HCT116 (cell line): ENCODE data around the gene SLC2A5. TPM values are rescaled to one million over a fixed set of nuclear protein-coding genes. Genes with fewer than 3 reads are reported as not detected.

Experiments
- ATAC-seq: fragments of 200-7000 bp; cut with Tn5 transposase; 2 replicates; pipeline ENCODE4 v1.9.1; 2020; ENCODE audit warnings: mild to moderate bottlenecking, moderate library complexity
- BruUV-seq: library from RNA; stranded (reverse); fragments of 400-500 nt; replicated peaks from 2 replicates; lab custom pipeline; 2021; lab: Mats Ljungman, UMichigan
- CTCF ChIA-PET: fragments of 300-600 bp; sonication (Branson Sonifier 250); formaldehyde crosslinking; loops from one replicate; lab custom pipeline; 2021; ENCODE audit warnings: antibody characterized with exemption; lab: Charles Lee
- POLR2A ChIA-PET: fragments of 300-600, 350-600 bp; sonication (Branson Sonifier 250); formaldehyde crosslinking; loops from one replicate; lab custom pipeline; 2021; ENCODE audit warnings: antibody characterized with exemption; lab: Charles Lee
- RAD21 ChIA-PET, 2 experiments: fragments of 300-600 bp; sonication (Branson Sonifier 250); formaldehyde crosslinking; loops; one replicate each; lab custom pipeline; 2023; ENCODE audit warnings: low total read pairs in 2 of 2; ENCODE audit not compliant: uncharacterized antibody in 2 of 2, unreplicated experiment in 2 of 2, low non-redundant PET in 1 of 2; lab: Charles Lee
- DNase-seq: peaks from one replicate; pipeline ENCODE4 v3.0.0-alpha.2; 2010; ENCODE audit warnings: low read depth, low spot score
- H2AFZ ChIP-seq: fragments of 200-600 bp; shearing (Covaris generic), sonication (generic); 2 replicates; pipeline ENCODE4 v1.6.1; 2017; ENCODE audit warnings: low read depth, mixed run types, mixed read lengths, antibody characterized with exemption, low read length; ENCODE audit not compliant: poor library complexity, severe bottlenecking
- H3K27ac ChIP-seq: 2 replicates; pipeline ENCODE4 v1.5.1; 2012; ENCODE audit warnings: low read depth, low read length
- H3K27me3 ChIP-seq: fragments of 200-600 bp; sonication (generic); 2 replicates; pipeline ENCODE4 v1.6.1; 2016; ENCODE audit warnings: mixed run types, low read length, mixed read lengths; ENCODE audit not compliant: insufficient read depth
- H3K36me3 ChIP-seq, 2 experiments: fragments of 200-500 bp in 1 of 2; fragments of 200-600 bp in 1 of 2; sonication (Bioruptor generic) in 1 of 2; sonication (generic) in 1 of 2; 2 replicates each; pipeline versions ENCODE4 v1.5.1 to v1.6.1; 2014 to 2016; ENCODE audit warnings: low read length in 2 of 2, inconsistent platforms in 1 of 2, mixed read lengths in 1 of 2, mixed run types in 1 of 2; ENCODE audit not compliant: insufficient read depth in 2 of 2, control insufficient read depth in 1 of 2
- H3K4me1 ChIP-seq, 2 experiments: fragments of 200-600 bp in 1 of 2; sonication (generic) in 1 of 2; 2 replicates each; pipeline versions ENCODE4 v1.5.1 to v1.6.1; 2012 to 2017; ENCODE audit warnings: low read length in 2 of 2, inconsistent platforms in 1 of 2, mild to moderate bottlenecking in 1 of 2, mixed read lengths in 1 of 2, mixed run types in 1 of 2, moderate library complexity in 1 of 2; ENCODE audit not compliant: insufficient read depth in 2 of 2, control insufficient read depth in 1 of 2
- H3K4me2 ChIP-seq: fragments of 200-600 bp; sonication (generic); 2 replicates; pipeline ENCODE4 v1.6.1; 2017; ENCODE audit warnings: mixed run types, low read length, mixed read lengths
- H3K4me3 ChIP-seq, 2 experiments: fragments of 200-600 bp in 1 of 2; sonication (generic) in 1 of 2; replicated peaks in 1 of 2; 2 replicates each; pipeline ENCODE4 v1.5.1; 2011 to 2016; ENCODE audit warnings: low read length in 2 of 2, control low read depth in 1 of 2, low read depth in 1 of 2, mild to moderate bottlenecking in 1 of 2, mixed read lengths in 1 of 2, mixed run types in 1 of 2
- H3K79me2 ChIP-seq: fragments of 200-600 bp; sonication (generic); 2 replicates; pipeline ENCODE4 v1.6.1; 2017; ENCODE audit warnings: mild to moderate bottlenecking, mixed run types, low read length, moderate library complexity, mixed read lengths; ENCODE audit not compliant: insufficient read depth
- H3K9ac ChIP-seq: fragments of 200-600 bp; sonication (generic); 2 replicates; pipeline ENCODE4 v1.6.1; 2016; ENCODE audit warnings: low read length, mixed read lengths
- H3K9me2 ChIP-seq: fragments of 200-600 bp; sonication (generic), shearing (Covaris generic); 2 replicates; pipeline ENCODE4 v1.6.1; 2017; ENCODE audit warnings: mixed run types, mild to moderate bottlenecking, moderate library complexity; ENCODE audit not compliant: insufficient read depth
- H3K9me3 ChIP-seq, 2 experiments: fragments of 200-500 bp in 1 of 2; fragments of 200-600 bp in 1 of 2; sonication (Bioruptor generic) in 1 of 2; sonication (generic) in 1 of 2; 2 replicates each; pipeline ENCODE4 v1.6.1; 2014 to 2017; ENCODE audit warnings: low read length in 2 of 2, mixed read lengths in 2 of 2, inconsistent platforms in 1 of 2, low read depth in 1 of 2, mild to moderate bottlenecking in 1 of 2, mixed run types in 1 of 2, moderate library complexity in 1 of 2; ENCODE audit not compliant: control insufficient read depth in 1 of 2, insufficient read depth in 1 of 2
- H4K20me1 ChIP-seq: fragments of 200-600 bp; sonication (generic), shearing (Covaris generic); 2 replicates; pipeline ENCODE4 v1.6.1; 2017; ENCODE audit warnings: mixed run types, mild to moderate bottlenecking, moderate library complexity; ENCODE audit not compliant: insufficient read depth
- CBX3 ChIP-seq: IDR thresholded peaks from 2 replicates; pipeline ENCODE4 v1.6.1; 2012; ENCODE audit warnings: low read depth
- CTCF ChIP-seq, 3 experiments: fragments of 200-600 bp in 1 of 3; sonication (generic) in 1 of 3; IDR thresholded peaks in 2 of 3; conservative IDR thresholded peaks in 1 of 3; 2 replicates each; pipeline ENCODE4 v1.5.1; 2012 to 2017; ENCODE audit warnings: low read depth in 2 of 3, low read length in 2 of 3, antibody characterized with exemption in 1 of 3, borderline replicate concordance in 1 of 3, control low read depth in 1 of 3, mild to moderate bottlenecking in 1 of 3, mixed read lengths in 1 of 3, mixed run types in 1 of 3, moderate library complexity in 1 of 3; ENCODE audit not compliant: insufficient read depth in 1 of 3
- EZH2phosphoT487 ChIP-seq: fragments of 200-600 bp; IDR thresholded peaks from 2 replicates; pipeline ENCODE4 v1.6.1; 2018; ENCODE audit warnings: antibody characterized with exemption, borderline replicate concordance
- MAX ChIP-seq: IDR thresholded peaks from 2 replicates; pipeline ENCODE4 v1.6.1; 2012
- POLR2AphosphoS5 ChIP-seq: IDR thresholded peaks from 2 replicates; pipeline ENCODE4 v1.6.1; 2011; ENCODE audit warnings: mild to moderate bottlenecking, low read depth, low read length, moderate library complexity
- RAD21 ChIP-seq: IDR thresholded peaks from 2 replicates; pipeline ENCODE4 v1.6.1; 2012; ENCODE audit warnings: low read depth, mild to moderate bottlenecking
- SIN3A ChIP-seq: IDR thresholded peaks from 2 replicates; pipeline ENCODE4 v1.6.1; 2012; ENCODE audit warnings: low read depth
- SRF ChIP-seq: IDR thresholded peaks from 2 replicates; pipeline ENCODE4 v1.6.1; 2012; ENCODE audit warnings: low read depth
- TCF7L2 ChIP-seq: IDR thresholded peaks from 2 replicates; pipeline ENCODE4 v1.7.0; 2011; ENCODE audit warnings: borderline replicate concordance, inconsistent platforms; ENCODE audit not compliant: insufficient read depth, insufficient read length; ENCODE audit errors: extremely low read depth
- intact Hi-C: fragments of 100-400 bp; cut with micrococcal nuclease; formaldehyde crosslinking; loops from 2 replicates; pipeline ENCODE4 v1.10.0; 2022
- total RNA-seq: library from RNA; stranded (reverse); gene quantifications from one replicate; pipeline ENCODE4 v1.2.1, GENCODE V29; 2021; ENCODE audit not compliant: unreplicated experiment

SLC2A5 gene
- total RNA-seq, 1 experiment from 2014 or later = not detected

GRCh38 chr1:8992936-8993687, 76.3 kb downstream of the SLC2A5 start:
- ATAC-seq = no peak
- Histone ChIP-seq H4K20me1 (no peaks in the 10 kb centered on the region), H3K4me3 (no peak overlapping the region), H3K27me3 (no peaks in the 10 kb centered on the region), H3K9me2 (no peaks in the 10 kb centered on the region), H2AFZ (no peak overlapping the region), H3K36me3 (no peaks in the 10 kb centered on the region), H3K4me1 (no peaks in the 10 kb centered on the region), H3K9me3 (no peaks in the 10 kb centered on the region), H3K4me2 (no peak overlapping the region)
- CTCF ChIA-PET = interaction anchor here (1.5 to 1.9 kb wide), 2 partner anchors 12 to 75 kb away, joined by 7 to 8 read pairs; no protein-coding TSS in a partner anchor
- no TSS peak for BruUV-seq
- no peak for DNase-seq
- TF ChIP-seq SRF (no peak), MAX (no peak), TCF7L2 (no peak), POLR2AphosphoS5 (no peak), CTCF (IDR thresholded peaks at IDR 0.05 in 2 of 3, conservative IDR thresholded peaks at IDR 0.05 in 1 of 3; ENCODE audit: borderline replicate concordance in 1 of 3, insufficient read depth in 1 of 3, low read depth in 2 of 3, low read length in 2 of 3) (peak; percentile 21 to 46 (median 36); a peak in 4 of 6 replicates), SIN3A (no peak), CBX3 (no peak), EZH2phosphoT487 (no peak), RAD21 (0 out of 2 replicates have a peak, but pooled peaks have one; percentile 12)
- TF ChIP-seq, all 23 proteins: peak for 2
- POLR2A ChIA-PET = no interaction called here
- Histone ChIP-seq H3K79me2 (no peaks in the 10 kb centered on the region), H3K27ac (no peak overlapping the region), H3K9ac (no peak overlapping the region)
- RAD21 ChIA-PET = no interaction called here
- intact Hi-C loops = no loop called here
